Testis (tissue), 3 donors: ENCODE results near the gene SCT. TPM values are rescaled to one million over a fixed set of nuclear protein-coding genes. Genes with fewer than 3 reads are reported as not detected.

Source experiments
- DNase-seq: peaks from one replicate; pipeline ENCODE4 v3.0.0-alpha.2; 2019
- H3K27ac ChIP-seq, 2 donors: fragments of 200-600 bp; sonication (generic); one replicate each; pipeline ENCODE4 v1.5.1; 2019
- H3K27me3 ChIP-seq: fragments of 200-600 bp; sonication (generic); one replicate; pipeline ENCODE4 v1.5.1; 2019
- H3K36me3 ChIP-seq: fragments of 200-600 bp; sonication (generic); one replicate; pipeline ENCODE4 v1.5.1; 2017; ENCODE audit warnings: low read depth; ENCODE audit errors: missing control alignments
- H3K4me1 ChIP-seq: fragments of 200-600 bp; sonication (generic); one replicate; pipeline ENCODE4 v1.5.1; 2019
- H3K4me3 ChIP-seq, 2 donors: fragments of 200-600 bp; sonication (generic); one replicate each; pipeline ENCODE4 v1.5.1; 2017 to 2019
- H3K9me3 ChIP-seq: fragments of 200-600 bp; sonication (generic); one replicate; pipeline ENCODE4 v1.5.1; 2017
- POLR2A ChIP-seq: fragments of 450-650 bp; IDR thresholded peaks from one replicate; pipeline ENCODE4 v1.6.1; 2017; ENCODE audit warnings: antibody characterized with exemption, mild to moderate bottlenecking, moderate library complexity
- WGBS, 2 donors: methylation state at CpG; one replicate each; pipeline ENCODE4 v1.1.5; 2018; 5-methylcytosine and 5-hydroxymethylcytosine counted together
- intact Hi-C: fragments of 100-400 bp; cut with DNase I; formaldehyde crosslinking; loops from one replicate; pipeline ENCODE4 v1.15.1; 2023; ENCODE audit warnings: low total_unique reads
- polyA plus RNA-seq: library from polyadenylated mRNA; stranded (reverse); fragments of 350-450 nt; fragmentation: Illumina TruSeq; extraction: RNeasy Lipid Tissue Mini Kit (QIAGEN cat#74804); gene quantifications from one replicate; pipeline ENCODE4 v1.2.3, GENCODE V29; 2014; ENCODE audit warnings: low read depth, low replicate concordance; ENCODE audit not compliant: insufficient read depth
- total RNA-seq, 2 donors: library from RNA; depleted of rRNA; stranded (reverse); fragments of >200 nt; gene quantifications; one replicate each; pipeline ENCODE4 v1.2.3, GENCODE V29; 2016
- TF ChIP-seq, protein P1 (sequence below), 3 experiments: fragments of 450-650 bp in 2 of 3; fragments of 200-600 bp in 1 of 3; sonication (generic) in 1 of 3; IDR thresholded peaks; one replicate each; pipeline ENCODE4 v1.5.1; 2016 to 2019; ENCODE audit warnings: antibody characterized with exemption in 3 of 3, mild to moderate bottlenecking in 2 of 3, moderate library complexity in 1 of 3

SCT gene
- total and polyA plus RNA-seq, 3 donors from 2014 or later: 1.5 to 9.3 (median 3.4) TPM

DNA sequence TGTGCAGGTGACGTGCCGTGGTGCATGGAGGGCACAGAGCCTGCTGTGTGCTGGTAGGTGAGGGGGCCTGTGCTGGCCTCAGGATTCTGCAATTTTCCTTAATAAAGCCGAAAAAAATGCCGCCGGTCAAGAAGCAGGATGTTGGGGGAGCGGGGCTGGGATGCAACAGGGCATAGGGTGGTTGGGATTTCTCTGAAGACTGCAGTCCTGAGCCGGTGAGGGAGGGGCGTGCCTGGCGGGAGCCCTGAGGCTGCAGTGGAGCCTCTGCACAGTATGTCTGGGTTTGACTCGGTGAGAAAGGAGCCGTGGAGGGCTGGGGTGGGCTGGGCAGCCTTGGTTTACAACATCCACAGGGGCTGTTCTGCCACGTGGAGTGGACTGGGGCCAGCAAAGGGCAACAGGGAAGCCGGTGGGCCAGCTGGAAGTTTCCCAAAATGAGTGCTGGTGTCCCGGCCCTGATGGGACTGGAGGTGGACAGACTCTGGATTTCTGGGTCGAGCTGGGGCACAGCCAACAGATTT, 3.6 kb downstream of the SCT start:
- no peaks in the 10 kb centered on the region for H3K9me3 ChIP-seq
- no peak overlapping the region for H3K27ac ChIP-seq
- DNase-seq: no peak
- TF ChIP-seq, protein P1, sequence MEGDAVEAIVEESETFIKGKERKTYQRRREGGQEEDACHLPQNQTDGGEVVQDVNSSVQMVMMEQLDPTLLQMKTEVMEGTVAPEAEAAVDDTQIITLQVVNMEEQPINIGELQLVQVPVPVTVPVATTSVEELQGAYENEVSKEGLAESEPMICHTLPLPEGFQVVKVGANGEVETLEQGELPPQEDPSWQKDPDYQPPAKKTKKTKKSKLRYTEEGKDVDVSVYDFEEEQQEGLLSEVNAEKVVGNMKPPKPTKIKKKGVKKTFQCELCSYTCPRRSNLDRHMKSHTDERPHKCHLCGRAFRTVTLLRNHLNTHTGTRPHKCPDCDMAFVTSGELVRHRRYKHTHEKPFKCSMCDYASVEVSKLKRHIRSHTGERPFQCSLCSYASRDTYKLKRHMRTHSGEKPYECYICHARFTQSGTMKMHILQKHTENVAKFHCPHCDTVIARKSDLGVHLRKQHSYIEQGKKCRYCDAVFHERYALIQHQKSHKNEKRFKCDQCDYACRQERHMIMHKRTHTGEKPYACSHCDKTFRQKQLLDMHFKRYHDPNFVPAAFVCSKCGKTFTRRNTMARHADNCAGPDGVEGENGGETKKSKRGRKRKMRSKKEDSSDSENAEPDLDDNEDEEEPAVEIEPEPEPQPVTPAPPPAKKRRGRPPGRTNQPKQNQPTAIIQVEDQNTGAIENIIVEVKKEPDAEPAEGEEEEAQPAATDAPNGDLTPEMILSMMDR (IDR thresholded peaks at IDR 0.05): no peak
- no peak for TF ChIP-seq POLR2A
- no peaks in the 10 kb centered on the region for H3K4me1 ChIP-seq
- H3K27me3 ChIP-seq: no peaks in the 10 kb centered on the region
- H3K4me3 ChIP-seq: no peak overlapping the region
- H3K36me3 ChIP-seq: no peaks in the 10 kb centered on the region
- intact Hi-C loops: no loop called here
- WGBS, 2 donors: 86 to 90% methylated on average over 14 to 15 of the region's 15 CpGs

DNA sequence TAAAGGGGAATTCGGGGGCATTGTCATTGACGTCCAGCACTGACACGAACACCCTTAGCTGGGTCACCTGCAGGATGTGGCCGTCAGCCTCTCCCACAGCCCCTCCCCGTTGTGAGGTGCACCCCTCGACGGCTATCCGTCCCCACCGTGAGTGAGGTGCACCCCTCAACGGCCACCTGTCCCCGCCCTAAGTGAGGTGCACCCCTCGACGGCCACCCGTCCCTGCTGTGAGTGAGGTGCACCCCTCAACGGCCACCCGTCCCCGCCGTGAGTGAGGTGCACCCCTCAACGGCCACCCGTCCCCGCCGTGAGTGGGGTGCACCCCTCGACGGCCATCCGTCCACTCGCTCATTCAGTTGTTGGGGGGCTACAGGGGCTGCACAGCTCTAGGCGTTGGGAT, 5.1 kb downstream of the SCT start:
- no peaks in the 10 kb centered on the region for H3K36me3 ChIP-seq
- H3K27ac ChIP-seq: no peak overlapping the region
- WGBS, 2 donors: 88 to 92% methylated on average over 27 of the region's 27 CpGs
- no peaks in the 10 kb centered on the region for H3K4me1 ChIP-seq
- no peak overlapping the region for H3K4me3 ChIP-seq
- no peak for DNase-seq
- H3K9me3 ChIP-seq: no peaks in the 10 kb centered on the region
- intact Hi-C loops: no loop called here
- no peak for TF ChIP-seq POLR2A
- TF ChIP-seq, protein P1 (IDR thresholded peaks at IDR 0.05): no peak
- no peaks in the 10 kb centered on the region for H3K27me3 ChIP-seq

DNA sequence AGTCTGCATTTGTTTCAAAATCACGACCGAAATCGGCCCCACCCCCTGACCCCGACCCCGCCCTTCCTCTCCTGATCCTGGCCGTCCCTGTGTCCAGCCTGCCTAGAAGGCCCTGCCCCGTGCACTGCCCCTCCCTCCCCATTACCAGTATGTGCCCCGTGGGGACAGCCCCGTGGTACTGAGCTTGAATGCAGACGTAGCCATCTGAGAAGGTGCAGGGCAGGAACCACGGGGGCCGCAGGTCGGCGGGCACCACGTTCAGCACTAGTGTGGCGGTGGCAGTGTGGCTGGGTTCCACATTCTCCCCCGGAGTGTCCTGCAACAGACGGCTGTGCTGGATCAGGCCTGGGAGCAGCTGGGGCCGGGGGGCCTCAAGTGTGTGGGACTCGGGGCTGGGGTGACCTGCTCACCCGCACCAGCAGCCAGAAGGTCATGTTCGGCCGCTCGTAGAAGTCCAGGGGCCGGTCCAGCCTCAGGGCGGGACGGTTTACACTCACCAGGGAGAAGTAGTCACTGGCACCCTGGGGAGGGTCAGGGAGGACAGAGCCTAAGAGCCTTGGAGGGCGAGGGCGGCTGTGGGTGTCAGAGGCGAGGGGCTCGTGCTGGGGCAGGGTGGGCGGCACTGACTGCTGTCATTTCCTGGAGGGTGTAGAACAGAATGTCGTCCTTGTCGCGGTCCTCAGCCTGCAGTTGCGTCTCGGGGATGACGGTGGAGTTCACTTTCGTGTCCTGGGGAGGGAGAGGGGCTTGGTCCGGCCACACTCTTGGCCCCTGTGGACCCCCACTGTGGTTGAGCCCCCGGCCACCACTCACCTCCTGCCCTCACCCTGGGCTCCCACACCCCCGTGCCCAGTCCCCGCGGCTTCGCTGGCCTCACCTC, 5.8 kb downstream of the SCT start:
- Histone ChIP-seq H3K27me3 (no peaks in the 10 kb centered on the region), H3K36me3 (no peaks in the 10 kb centered on the region), H3K9me3 (no peaks in the 10 kb centered on the region), H3K4me1 (no peaks in the 10 kb centered on the region), H3K27ac (no peak overlapping the region), H3K4me3 (no peak overlapping the region)
- intact Hi-C loops: no loop called here
- WGBS, 2 donors: 81 to 90% methylated on average over 17 to 42 of the region's 45 CpGs
- TF ChIP-seq, protein P1 (IDR thresholded peaks at IDR 0.05): no peak
- no peak for TF ChIP-seq POLR2A
- DNase-seq: no peak

DNA sequence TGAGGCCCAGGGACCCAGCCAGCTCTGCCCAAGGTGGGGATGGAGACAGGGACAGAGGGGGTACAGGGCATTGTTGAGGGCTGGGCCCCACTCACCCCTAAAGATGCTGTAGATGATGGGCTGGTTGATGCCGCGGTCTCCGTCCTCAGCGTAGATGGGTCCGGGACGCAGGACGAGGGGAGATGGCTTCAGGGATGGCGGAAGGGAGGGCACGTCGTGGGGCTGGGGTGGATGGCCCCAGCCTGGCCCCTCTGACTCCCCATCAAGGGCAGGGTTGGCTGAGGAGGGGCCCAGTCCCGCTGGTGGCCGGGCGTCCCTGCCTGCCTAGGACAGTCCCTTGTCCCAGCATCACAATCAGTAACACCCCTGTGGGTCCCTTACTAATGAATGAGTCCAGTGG, 6.8 kb downstream of the SCT start:
- no peak for TF ChIP-seq POLR2A
- TF ChIP-seq, protein P1 (IDR thresholded peaks at IDR 0.05): no peak
- Histone ChIP-seq H3K27ac (no peak overlapping the region), H3K9me3 (no peaks in the 10 kb centered on the region), H3K4me1 (peaks cover under 1% of the 10 kb centered on the region), H3K27me3 (no peaks in the 10 kb centered on the region), H3K4me3 (no peak overlapping the region), H3K36me3 (no peaks in the 10 kb centered on the region)
- intact Hi-C loops: no loop called here
- 95 to 97% methylated on average over 13 of the region's 13 CpGs for WGBS, 2 donors
- DNase-seq: no peak
